Ovary (tissue), 9 donors: ENCODE results near the gene SYNDIG1. TPM values are rescaled to one million over a fixed set of nuclear protein-coding genes. Genes with fewer than 3 reads are reported as not detected.

ENCODE experiments used
- DNase-seq, 5 donors: peaks; one replicate each; pipeline ENCODE4 v3.0.0-alpha.2; 2019 to 2020
- H3K27ac ChIP-seq, 2 donors: fragments of 200-600 bp; one replicate each; pipeline versions ENCODE4 v1.5.1 to v1.8.0; 2019 to 2022
- H3K27me3 ChIP-seq: fragments of 200-600 bp; one replicate; pipeline ENCODE4 v1.8.0; 2022
- H3K36me3 ChIP-seq: fragments of 200-600 bp; sonication (generic); one replicate; pipeline ENCODE4 v1.5.1; 2019
- H3K4me1 ChIP-seq: one replicate; pipeline ENCODE4 v1.8.1; 2013; ENCODE audit warnings: mild to moderate bottlenecking, moderate library complexity; ENCODE audit not compliant: insufficient read depth
- H3K4me3 ChIP-seq: fragments of 200-600 bp; sonication (generic); one replicate; pipeline ENCODE4 v1.5.1; 2017
- H3K9me3 ChIP-seq, 2 donors: fragments of 200-600 bp in 1 of 2; sonication (generic) in 1 of 2; one replicate each; pipeline versions ENCODE4 v1.5.1 to v1.8.1; 2013 to 2019; ENCODE audit warnings: mild to moderate bottlenecking in 1 of 2, moderate library complexity in 1 of 2
- EP300 ChIP-seq: sonication (generic); formaldehyde crosslinking; IDR thresholded peaks from one replicate; pipeline ENCODE4 v1.6.1; 2017; ENCODE audit warnings: antibody characterized with exemption
- POLR2A ChIP-seq: fragments of 450-650 bp; IDR thresholded peaks from one replicate; pipeline ENCODE4 v1.6.1; 2017; ENCODE audit warnings: antibody characterized with exemption, mild to moderate bottlenecking, moderate library complexity
- WGBS, 3 donors: extraction: QIAGEN DNeasy Blood & Tissue Kit in 1 of 3; methylation state at CpG; one replicate each; pipeline versions ENCODE4 v1.1.5 to v1.1.7; 2013 to 2017; 5-methylcytosine and 5-hydroxymethylcytosine counted together
- intact Hi-C, 4 donors: fragments of 100-400 bp; cut with DNase I; formaldehyde crosslinking; loops; one replicate each; pipeline versions ENCODE4 v1.11.0 to v1.15.1; 2022 to 2023
- polyA plus RNA-seq, 2 donors: library from polyadenylated mRNA; stranded (reverse); fragments of 200-250 nt in 1 of 2; fragments of 350-450 nt in 1 of 2; fragmentation: Illumina TruSeq in 1 of 2; extraction: RNeasy Lipid Tissue Mini Kit (QIAGEN cat#74804) in 1 of 2; gene quantifications; one replicate each; pipeline ENCODE4 v1.2.3, GENCODE V29; 2013 to 2014
- total RNA-seq, 7 donors: library from RNA; depleted of rRNA in 2 of 7; stranded (reverse); fragments of >200 nt in 2 of 7; fragmentation: NEBNext Ultra II Directional in 3 of 7; extraction: Animal tissue kit (Norgen Biotek cat#: 25700) in 3 of 7; gene quantifications; one replicate each; pipeline versions ENCODE4 v1.1.0 to v1.2.4, GENCODE V29; 2016 to 2023
- TF ChIP-seq, protein P1 (sequence below), 3 donors: fragments of 450-650 bp in 2 of 3; fragments of 200-600 bp in 1 of 3; IDR thresholded peaks; one replicate each; pipeline versions ENCODE4 v1.5.1 to v1.8.0; 2016 to 2022; ENCODE audit warnings: antibody characterized with exemption in 3 of 3, mild to moderate bottlenecking in 1 of 3
- donor health status: DM: no; HTN: no; CAD: no; lungs with moderate emphysema.
- donor health status: DM: no; HTN: no; CAD: no.
- donor health status: Bipolar disorder and iron deficiency.
- donor health status: DM: yes; HTN: yes; CAD: no.
- donor health status: DM: no; HTN: no; CAD: no.
- donor health status: DM: yes; HTN: yes; CAD: no.

SYNDIG1 gene
- total and polyA plus RNA-seq, 9 donors, result 0.10 to 6.8 (median 1.1) TPM; not detected in 1

GRCh38 chr20:24627291-24627690 is 157.9 kb downstream of the SYNDIG1 start:
- 80 to 89% (median 81%) methylated on average over 6 of the region's 6 CpGs for WGBS, 3 donors
- Histone ChIP-seq H3K9me3 (no peaks in the 10 kb centered on the region), H3K27me3 (no peaks in the 10 kb centered on the region), H3K36me3 (no peaks in the 10 kb centered on the region), H3K4me1 (no peaks in the 10 kb centered on the region), H3K4me3 (no peak overlapping the region), H3K27ac (no peak overlapping the region)
- intact Hi-C loops, result no loop called here
- no peak for TF ChIP-seq EP300
- TF ChIP-seq POLR2A, result no peak
- TF ChIP-seq, protein P1, sequence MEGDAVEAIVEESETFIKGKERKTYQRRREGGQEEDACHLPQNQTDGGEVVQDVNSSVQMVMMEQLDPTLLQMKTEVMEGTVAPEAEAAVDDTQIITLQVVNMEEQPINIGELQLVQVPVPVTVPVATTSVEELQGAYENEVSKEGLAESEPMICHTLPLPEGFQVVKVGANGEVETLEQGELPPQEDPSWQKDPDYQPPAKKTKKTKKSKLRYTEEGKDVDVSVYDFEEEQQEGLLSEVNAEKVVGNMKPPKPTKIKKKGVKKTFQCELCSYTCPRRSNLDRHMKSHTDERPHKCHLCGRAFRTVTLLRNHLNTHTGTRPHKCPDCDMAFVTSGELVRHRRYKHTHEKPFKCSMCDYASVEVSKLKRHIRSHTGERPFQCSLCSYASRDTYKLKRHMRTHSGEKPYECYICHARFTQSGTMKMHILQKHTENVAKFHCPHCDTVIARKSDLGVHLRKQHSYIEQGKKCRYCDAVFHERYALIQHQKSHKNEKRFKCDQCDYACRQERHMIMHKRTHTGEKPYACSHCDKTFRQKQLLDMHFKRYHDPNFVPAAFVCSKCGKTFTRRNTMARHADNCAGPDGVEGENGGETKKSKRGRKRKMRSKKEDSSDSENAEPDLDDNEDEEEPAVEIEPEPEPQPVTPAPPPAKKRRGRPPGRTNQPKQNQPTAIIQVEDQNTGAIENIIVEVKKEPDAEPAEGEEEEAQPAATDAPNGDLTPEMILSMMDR (IDR thresholded peaks at IDR 0.05), result no peak
- no peak for DNase-seq

GRCh38 chr20:24627926-24628325 is 158.5 kb downstream of the SYNDIG1 start:
- no peak overlapping the region for H3K27ac ChIP-seq
- no peaks in the 10 kb centered on the region for H3K9me3 ChIP-seq
- 59 to 64% (median 61%) methylated on average over 12 of the region's 12 CpGs for WGBS, 3 donors
- no peaks in the 10 kb centered on the region for H3K36me3 ChIP-seq
- H3K4me3 ChIP-seq, result no peak overlapping the region
- intact Hi-C loops, result no loop called here
- no peaks in the 10 kb centered on the region for H3K27me3 ChIP-seq
- no peak for TF ChIP-seq EP300
- TF ChIP-seq, protein P1 (IDR thresholded peaks at IDR 0.05), result no peak
- TF ChIP-seq POLR2A, result no peak
- DNase-seq, result no peak
- no peaks in the 10 kb centered on the region for H3K4me1 ChIP-seq

GRCh38 chr20:24628985-24629384 is 159.6 kb downstream of the SYNDIG1 start:
- no peaks in the 10 kb centered on the region for H3K4me1 ChIP-seq
- no peak for DNase-seq
- intact Hi-C loops, result no loop called here

GRCh38 chr20:24629668-24630067 is 160.2 kb downstream of the SYNDIG1 start:
- WGBS, 3 donors, result 77 to 87% (median 80%) methylated on average over 3 of the region's 3 CpGs
- H3K9me3 ChIP-seq, result no peaks in the 10 kb centered on the region
- DNase-seq, result no peak
- no peaks in the 10 kb centered on the region for H3K4me1 ChIP-seq
- TF ChIP-seq, protein P1 (IDR thresholded peaks at IDR 0.05), result no peak
- no peak for TF ChIP-seq POLR2A
- H3K4me3 ChIP-seq, result no peak overlapping the region
- no peak overlapping the region for H3K27ac ChIP-seq
- no peaks in the 10 kb centered on the region for H3K36me3 ChIP-seq
- H3K27me3 ChIP-seq, result no peaks in the 10 kb centered on the region
- intact Hi-C loops, result loop anchor here in 1 of 4 donors (10.0 kb wide), 1 partner anchor 65 kb away; no protein-coding TSS in a partner anchor

More at GRCh38 chr20:24628985-24629384, 159.6 kb downstream of the SYNDIG1 start:
- WGBS, 3 donors, result 81 to 92% (median 89%) methylated on average over 6 of the region's 6 CpGs
- H3K4me3 ChIP-seq, result no peak overlapping the region
- H3K27me3 ChIP-seq, result no peaks in the 10 kb centered on the region
- TF ChIP-seq EP300 (no peak), POLR2A (no peak)
- TF ChIP-seq, protein P1 (IDR thresholded peaks at IDR 0.05), result no peak
- H3K27ac ChIP-seq, result no peak overlapping the region
- no peaks in the 10 kb centered on the region for H3K9me3 ChIP-seq
- H3K36me3 ChIP-seq, result no peaks in the 10 kb centered on the region
